Brain microvascular endothelial cell (primary cell): ENCODE results near the gene COL4A6.

Experiments
- DNase-seq: peaks from one replicate; pipeline ENCODE4 v3.0.0-alpha.2; 2020
- H3K27ac ChIP-seq: fragments of 250-450 bp; sonication (Bioruptor Pico); 2 replicates; pipeline ENCODE4 v1.5.1; 2020; ENCODE audit warnings: mild to moderate bottlenecking, moderate library complexity
- H3K27me3 ChIP-seq: fragments of 250-450 bp; sonication (Bioruptor Pico); replicated peaks from 2 replicates; pipeline ENCODE4 v1.5.1; 2020; ENCODE audit warnings: mild to moderate bottlenecking
- H3K36me3 ChIP-seq: fragments of 250-450 bp; sonication (Bioruptor Pico); replicated peaks from 2 replicates; pipeline ENCODE4 v1.5.1; 2020; ENCODE audit warnings: mild to moderate bottlenecking
- H3K4me3 ChIP-seq: 2 replicates; pipeline ENCODE4 v1.5.1; 2011; ENCODE audit warnings: low read depth, mild to moderate bottlenecking, control low read depth, low read length, moderate library complexity
- CTCF ChIP-seq: IDR thresholded peaks from 2 replicates; pipeline ENCODE4 v1.5.1; 2011; ENCODE audit warnings: low read depth, mild to moderate bottlenecking, moderate library complexity, low read length, control low read depth, inconsistent platforms; ENCODE audit errors: missing control alignments
- in situ Hi-C: cut with HindIII; loops from 2 replicates; pipeline ENCODE4 v1.10.0; 2017; ENCODE audit warnings: low sequenced_read_pairs, low pct_ligation_motif_present

The COL4A6 gene

GRCh38 chrX:108163333-108164082 lies 274.7 kb downstream of the COL4A6 start:
- in situ Hi-C loops: no loop called here
- Histone ChIP-seq H3K4me3 (no peak overlapping the region), H3K27me3 (no peaks in the 10 kb centered on the region), H3K27ac (no peak overlapping the region), H3K36me3 (no peaks in the 10 kb centered on the region)
- no peak for TF ChIP-seq CTCF
- no peak for DNase-seq

DNA sequence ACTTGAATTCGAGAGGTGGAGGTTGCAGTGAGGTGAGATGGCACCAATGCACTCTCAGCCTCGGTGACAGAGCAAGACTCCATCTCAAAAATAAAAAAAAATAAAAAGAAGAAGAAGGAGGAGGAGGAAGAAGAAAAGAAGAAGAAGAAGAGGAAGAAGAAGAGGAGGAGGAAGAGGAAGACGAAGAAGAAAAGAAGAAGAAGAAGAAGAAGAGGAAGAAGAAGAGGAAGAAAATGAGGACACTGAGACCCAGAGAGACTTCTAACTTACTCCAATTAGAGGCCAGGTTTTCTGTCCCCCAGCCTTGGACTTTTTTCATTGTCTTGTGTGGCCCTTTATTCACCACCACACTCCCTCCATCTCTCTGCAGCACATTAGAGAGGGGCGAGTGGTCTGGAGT lies 276.0 kb downstream of the COL4A6 start:
- DNase-seq: no peak
- H3K4me3 ChIP-seq: no peak overlapping the region
- H3K36me3 ChIP-seq: no peaks in the 10 kb centered on the region
- in situ Hi-C loops: no loop called here
- TF ChIP-seq CTCF: no peak
- H3K27ac ChIP-seq: no peak overlapping the region
- no peaks in the 10 kb centered on the region for H3K27me3 ChIP-seq

- Histone ChIP-seq H3K36me3 (no peaks in the 10 kb centered on the region), H3K27ac (no peak overlapping the region), H3K4me3 (no peak overlapping the region), H3K27me3 (no peaks in the 10 kb centered on the region)
- no peak for TF ChIP-seq CTCF
- in situ Hi-C loops: no loop called here
- DNase-seq: no peak
Measured at GRCh38 chrX:108160309-108160708, 277.9 kb downstream of the COL4A6 start.

DNA sequence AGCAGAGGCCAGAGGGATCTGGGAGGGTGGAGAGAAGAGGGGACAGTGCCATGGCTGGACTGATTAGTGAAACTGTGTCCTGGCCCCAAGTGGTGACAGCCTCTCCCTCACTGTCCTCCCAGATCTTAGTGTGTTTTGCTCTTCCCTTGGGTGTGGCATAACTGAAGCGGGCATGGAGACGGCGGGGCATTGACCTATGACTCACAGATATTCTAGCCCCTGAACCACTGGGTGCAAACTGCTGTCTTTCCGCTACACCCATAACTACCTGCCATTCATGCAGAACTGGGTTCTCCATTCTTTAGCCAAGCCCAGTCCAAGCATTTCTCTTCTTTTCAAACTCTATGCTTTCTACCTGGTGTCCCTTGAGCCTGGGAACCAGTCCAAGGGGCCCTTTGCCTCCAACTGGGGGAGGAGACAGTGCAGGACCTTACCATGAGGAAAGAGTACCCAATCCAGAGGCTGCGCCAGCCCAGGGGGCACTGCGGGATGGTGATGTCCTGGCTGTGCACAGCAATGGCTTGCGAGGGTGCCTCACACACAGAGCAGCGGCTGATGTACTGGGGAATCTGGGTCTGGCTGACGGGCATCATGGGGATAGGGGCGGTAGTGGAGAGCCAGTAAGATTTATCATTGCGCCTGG lies 279.1 kb downstream of the COL4A6 start:
- Histone ChIP-seq H3K4me3 (no peak overlapping the region), H3K36me3 (no peaks in the 10 kb centered on the region), H3K27ac (no peak overlapping the region), H3K27me3 (no peaks in the 10 kb centered on the region)
- no peak for TF ChIP-seq CTCF
- in situ Hi-C loops: no loop called here
- DNase-seq: no peak

GRCh38 chrX:108157628-108158027 lies 280.6 kb downstream of the COL4A6 start:
- Histone ChIP-seq H3K36me3 (no peaks in the 10 kb centered on the region), H3K27me3 (no peaks in the 10 kb centered on the region), H3K4me3 (no peak overlapping the region), H3K27ac (no peak overlapping the region)
- in situ Hi-C loops: no loop called here
- TF ChIP-seq CTCF: no peak
- DNase-seq: no peak
